ENCODE data around the gene ADAMTS20.
"Not testable (repeated sequence)": the region's sequence is repeated elsewhere in the genome, so short reads cannot be mapped to it uniquely, and the experiment has no call there.

Gene ADAMTS20, protein sequence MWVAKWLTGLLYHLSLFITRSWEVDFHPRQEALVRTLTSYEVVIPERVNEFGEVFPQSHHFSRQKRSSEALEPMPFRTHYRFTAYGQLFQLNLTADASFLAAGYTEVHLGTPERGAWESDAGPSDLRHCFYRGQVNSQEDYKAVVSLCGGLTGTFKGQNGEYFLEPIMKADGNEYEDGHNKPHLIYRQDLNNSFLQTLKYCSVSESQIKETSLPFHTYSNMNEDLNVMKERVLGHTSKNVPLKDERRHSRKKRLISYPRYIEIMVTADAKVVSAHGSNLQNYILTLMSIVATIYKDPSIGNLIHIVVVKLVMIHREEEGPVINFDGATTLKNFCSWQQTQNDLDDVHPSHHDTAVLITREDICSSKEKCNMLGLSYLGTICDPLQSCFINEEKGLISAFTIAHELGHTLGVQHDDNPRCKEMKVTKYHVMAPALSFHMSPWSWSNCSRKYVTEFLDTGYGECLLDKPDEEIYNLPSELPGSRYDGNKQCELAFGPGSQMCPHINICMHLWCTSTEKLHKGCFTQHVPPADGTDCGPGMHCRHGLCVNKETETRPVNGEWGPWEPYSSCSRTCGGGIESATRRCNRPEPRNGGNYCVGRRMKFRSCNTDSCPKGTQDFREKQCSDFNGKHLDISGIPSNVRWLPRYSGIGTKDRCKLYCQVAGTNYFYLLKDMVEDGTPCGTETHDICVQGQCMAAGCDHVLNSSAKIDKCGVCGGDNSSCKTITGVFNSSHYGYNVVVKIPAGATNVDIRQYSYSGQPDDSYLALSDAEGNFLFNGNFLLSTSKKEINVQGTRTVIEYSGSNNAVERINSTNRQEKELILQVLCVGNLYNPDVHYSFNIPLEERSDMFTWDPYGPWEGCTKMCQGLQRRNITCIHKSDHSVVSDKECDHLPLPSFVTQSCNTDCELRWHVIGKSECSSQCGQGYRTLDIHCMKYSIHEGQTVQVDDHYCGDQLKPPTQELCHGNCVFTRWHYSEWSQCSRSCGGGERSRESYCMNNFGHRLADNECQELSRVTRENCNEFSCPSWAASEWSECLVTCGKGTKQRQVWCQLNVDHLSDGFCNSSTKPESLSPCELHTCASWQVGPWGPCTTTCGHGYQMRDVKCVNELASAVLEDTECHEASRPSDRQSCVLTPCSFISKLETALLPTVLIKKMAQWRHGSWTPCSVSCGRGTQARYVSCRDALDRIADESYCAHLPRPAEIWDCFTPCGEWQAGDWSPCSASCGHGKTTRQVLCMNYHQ (N-terminal part only)

DNA sequence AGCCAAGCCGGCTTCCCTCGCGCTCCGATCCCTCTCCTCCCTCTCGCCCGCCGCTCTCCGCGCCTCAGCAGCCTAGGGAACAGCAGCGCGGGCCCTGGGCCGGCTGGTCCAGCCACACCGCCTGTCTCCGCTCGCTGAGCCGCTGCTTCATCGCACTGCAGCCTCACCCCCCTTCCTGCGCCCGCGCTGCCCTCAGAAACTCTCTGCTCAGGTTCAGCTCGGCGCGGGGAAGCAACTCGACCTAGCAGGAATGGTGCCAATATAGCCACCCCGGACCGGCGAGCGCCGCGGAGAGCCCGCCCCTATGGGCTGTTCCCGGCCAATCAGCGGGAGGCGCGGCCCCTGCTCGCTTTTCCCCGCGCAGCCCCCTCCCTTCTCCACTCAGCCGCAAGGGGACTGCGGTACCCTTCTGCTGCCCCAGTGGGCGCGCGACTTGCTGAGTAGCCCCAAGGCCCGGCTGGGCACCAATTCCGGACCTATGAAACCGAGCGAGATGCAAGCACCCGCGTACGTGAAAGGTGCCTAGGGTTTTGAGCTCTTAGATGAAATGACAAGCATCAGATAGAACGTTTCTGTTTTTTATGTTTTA, at the start of gene ADAMTS20:
TSS of gene ADAMTS20 (minus strand) at position 233 of the 589 bp plus-strand sequence. CDS start 282 bp downstream, outside the sequence.
- no peak for DNase-seq (ENCODE audit: low spot score)

DNA sequence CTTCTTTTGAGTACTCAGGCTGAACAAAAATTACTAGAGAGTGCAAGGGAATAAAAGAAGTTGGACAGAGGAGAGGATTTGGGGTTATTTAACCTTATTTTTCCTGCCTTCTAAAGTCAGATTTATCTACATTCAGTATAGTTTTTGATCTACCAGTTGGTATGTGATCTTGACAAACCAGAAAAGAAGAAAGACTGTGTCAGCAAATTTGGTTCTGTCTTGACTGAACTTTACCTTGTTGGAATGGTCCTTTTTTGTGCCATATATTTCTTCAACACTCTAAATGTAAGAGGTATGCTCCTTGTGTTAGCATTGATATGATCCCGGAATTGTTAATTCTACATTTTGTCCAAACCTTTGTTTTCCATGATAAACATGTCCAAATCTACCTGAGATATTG, 47.7 kb upstream of the ADAMTS20 start:
- no peak for DNase-seq (ENCODE audit: low spot score)

DNA sequence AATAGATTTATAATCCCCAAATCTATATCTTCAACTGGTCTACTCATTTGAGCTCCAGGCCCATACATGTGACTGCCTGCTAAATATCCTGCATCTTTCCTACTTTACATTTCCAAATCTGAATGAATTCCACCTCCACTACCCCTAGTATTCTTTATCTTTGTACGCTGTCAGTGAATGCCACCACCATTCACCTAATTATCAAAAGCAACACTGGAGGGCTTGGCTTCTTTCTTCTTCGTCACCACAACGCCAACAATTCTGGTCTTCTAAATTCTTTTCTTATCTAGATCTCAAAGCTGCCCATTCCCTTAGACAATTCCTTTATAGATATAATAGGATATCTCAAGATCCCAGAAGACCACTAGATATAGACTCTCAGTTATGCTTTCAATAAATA, 47.1 kb upstream of the ADAMTS20 start:
- DNase-seq (ENCODE audit: low spot score) = no peak

DNA sequence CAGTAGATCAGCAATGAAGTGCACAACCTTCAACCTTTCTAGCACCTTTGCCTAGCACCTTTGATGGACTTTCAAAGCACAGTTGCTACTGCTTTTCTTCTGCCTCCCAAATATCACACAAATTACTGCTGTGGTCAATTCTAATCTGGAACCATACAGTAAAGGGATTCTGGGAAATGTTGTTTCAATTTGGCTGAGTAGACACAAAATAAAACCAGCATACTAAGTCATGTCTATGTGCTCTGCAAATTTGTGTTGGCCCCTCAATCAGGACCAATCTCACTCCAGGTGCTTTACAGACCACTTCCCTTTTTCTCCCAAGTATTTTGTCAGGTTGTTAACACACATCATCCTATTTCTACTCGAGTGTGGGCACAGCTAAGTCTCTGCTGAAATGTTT, 38.3 kb upstream of the ADAMTS20 start:
- no peak for DNase-seq (ENCODE audit: low spot score)

DNA sequence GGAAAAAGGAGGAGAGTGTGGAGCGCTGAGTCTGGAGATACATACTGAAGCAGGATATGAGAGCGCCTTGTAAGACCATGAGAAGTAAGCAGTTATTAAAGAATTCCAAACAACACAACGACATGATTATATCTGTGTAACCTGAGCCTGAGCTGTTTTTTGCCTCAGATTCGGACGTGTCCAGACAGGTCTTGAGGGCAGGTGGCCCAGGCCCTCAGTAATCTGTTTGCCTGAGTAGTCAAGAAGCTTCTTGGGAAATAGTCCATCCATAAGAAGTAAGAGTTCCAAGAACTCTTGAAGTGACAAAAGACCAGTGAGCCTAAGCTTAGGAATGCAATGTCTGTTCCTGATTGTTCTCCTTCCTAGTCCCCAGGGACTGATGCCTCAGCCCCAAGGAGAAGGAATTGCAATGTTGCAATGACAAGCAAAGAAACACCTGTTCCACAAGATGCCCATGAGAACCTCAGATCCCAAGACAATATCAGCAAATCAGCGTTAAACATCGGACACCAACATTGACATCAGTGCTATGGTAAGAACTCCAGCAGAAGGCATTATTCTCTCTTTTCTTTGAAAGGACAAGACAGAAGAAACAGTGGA, 34.7 kb upstream of the ADAMTS20 start:
- no peak for DNase-seq (ENCODE audit: low spot score)

DNA sequence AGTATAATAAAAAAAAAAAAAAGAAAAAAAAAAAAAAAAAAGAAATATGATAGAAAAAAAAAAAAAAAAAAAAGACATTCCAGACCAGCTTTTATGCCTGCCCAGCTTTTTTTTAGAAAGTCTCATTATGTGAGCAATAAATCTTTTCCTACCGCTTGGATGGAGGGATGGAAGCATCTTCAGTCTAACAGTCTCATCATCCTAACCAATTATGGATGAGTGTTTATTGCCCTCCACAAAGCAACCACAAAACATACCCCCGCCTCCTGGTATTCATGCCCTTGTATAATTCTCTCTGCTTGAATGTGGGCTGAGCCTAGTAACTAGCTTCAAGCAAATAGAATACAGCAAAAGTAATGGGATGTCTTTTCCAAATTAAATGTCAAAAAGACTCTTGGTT, 33.7 kb upstream of the ADAMTS20 start:
- DNase-seq (ENCODE audit: low spot score) = no peak

DNA sequence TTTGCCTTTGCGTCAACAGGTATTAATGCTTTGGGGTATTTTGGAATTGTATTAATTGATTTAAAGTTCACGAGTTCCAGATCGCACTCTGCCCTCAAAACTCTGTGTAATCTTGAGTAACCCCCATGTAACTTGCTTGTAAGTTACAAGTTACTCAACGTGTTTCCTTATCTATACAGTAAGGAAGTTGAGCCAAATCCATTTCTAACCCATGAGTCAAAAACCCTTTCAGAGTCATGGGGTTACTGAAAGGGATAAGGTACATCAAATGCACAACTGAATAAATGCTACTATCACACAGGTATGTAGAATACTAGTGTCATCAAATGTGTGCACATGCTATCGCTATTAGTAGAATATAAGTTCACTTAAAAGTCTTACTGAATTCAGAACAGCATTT, 28.6 kb upstream of the ADAMTS20 start:
- no peak for DNase-seq (ENCODE audit: low spot score)

DNA sequence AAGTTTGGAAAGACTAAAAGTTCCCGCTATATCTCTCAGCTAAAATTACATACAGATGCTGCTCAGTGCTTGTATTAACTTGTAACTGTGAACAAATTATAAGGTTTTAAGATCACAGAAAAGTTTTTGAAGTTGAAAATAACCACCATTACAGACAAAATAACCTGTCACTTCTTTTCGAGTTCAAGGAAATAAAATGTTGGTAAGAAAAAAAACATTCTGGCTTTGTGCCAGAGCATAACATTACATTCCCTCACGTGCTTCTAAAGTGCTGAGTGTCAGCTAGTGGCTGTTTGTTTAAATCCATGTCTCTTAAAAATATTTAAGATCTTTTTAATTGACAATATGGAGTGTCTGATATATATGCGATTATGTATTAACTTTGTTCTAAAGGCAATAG, 27.2 kb upstream of the ADAMTS20 start:
- no peak for DNase-seq (ENCODE audit: low spot score)

DNA sequence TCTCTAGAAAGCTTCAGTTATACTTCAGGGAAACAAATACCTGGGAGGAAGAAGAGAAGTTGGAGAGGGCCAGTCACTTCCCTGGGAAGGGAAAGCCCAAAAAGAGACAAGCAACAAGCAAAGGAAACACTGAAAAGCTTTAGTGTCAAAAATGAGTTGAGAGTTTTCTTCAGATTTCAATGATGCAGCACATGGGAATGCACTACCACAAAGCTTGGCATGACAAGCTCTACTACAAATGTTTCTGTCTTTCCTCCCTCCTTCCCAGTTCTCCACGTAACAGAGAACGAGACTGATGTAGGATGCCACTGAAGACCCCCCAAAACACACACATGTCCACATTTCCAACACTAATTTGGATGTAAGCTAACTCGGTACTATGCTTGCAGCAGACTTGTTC, 26.8 kb upstream of the ADAMTS20 start:
- DNase-seq (ENCODE audit: low spot score) = no peak

DNA sequence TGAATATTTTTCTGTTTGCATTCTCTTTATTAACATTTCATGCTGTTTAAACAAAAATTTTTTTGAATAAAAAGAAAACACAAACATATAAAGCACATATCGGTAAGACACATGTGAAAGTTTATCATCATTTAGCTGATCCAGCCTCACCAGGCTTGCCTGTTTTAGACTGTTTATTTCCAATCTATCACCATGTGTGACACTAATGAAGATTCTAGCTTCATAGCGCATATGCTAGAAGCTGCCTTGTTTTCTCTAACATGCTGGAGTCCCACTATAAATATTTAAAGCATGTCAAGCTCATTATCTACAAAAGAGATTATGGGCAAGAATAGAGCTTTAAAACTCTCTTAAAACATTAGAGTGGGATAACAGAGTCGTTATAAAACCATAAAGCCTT, 25.4 kb upstream of the ADAMTS20 start:
- DNase-seq (ENCODE audit: low spot score) = no peak

DNA sequence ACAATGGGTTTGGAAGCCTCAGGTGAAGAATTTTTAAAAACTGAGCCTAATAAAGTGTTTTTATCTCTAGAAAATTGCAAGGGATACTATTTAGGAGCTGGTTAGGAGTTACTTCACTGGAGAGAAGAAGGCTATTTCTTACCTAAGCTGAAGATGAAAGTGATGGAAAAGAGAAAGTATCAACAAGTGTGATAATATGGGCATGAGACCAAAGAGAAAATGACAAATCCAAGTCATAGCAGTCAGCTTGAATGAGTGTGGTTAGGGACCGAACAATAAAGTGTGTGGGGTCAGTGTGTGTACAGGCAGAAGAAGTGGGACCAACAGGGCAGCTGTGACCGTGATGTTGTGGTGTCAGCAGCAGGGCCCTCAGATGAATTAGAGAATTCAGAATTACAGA, 24.2 kb upstream of the ADAMTS20 start:
- DNase-seq (ENCODE audit: low spot score) = no peak

DNA sequence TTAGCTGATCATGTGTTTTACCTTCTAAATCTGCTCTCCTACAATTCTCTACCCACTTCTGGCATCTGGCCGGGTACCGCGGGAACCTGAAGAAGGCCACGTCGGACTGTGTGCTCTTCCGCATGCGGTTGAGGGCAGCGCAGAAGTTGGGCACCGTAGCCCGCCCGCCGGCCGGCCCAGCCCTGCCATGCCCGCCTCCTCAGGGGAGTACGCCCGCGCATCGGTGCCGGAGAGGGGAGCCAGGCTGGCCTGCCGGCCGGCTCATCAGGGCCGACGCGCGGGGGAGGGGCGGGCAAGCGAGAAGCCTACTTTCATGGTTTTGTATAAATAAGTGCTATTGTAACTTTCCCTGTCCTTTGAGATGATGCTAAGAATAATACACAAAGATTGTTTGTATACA, 19.9 kb upstream of the ADAMTS20 start:
- DNase-seq (ENCODE audit: low spot score) = no peak

DNA sequence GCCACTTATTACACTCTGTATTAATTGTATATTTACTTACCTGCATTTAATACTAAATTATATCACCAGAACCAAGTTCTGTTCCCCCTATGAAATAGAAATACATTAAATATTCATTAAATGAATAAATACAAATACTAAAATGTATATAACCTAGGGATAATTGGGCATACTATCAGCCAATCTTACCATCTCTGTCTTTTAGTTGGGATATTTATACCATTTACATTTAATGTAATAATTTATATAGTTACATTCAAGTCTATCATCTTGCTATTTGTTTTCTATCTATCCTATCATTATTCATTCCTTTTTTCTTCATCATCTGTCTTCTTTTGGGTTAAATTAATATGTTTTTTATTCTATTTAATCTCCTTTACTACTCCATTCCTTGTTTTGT, 4.1 kb upstream of the ADAMTS20 start:
- DNase-seq (ENCODE audit: low spot score) = no peak

DNA sequence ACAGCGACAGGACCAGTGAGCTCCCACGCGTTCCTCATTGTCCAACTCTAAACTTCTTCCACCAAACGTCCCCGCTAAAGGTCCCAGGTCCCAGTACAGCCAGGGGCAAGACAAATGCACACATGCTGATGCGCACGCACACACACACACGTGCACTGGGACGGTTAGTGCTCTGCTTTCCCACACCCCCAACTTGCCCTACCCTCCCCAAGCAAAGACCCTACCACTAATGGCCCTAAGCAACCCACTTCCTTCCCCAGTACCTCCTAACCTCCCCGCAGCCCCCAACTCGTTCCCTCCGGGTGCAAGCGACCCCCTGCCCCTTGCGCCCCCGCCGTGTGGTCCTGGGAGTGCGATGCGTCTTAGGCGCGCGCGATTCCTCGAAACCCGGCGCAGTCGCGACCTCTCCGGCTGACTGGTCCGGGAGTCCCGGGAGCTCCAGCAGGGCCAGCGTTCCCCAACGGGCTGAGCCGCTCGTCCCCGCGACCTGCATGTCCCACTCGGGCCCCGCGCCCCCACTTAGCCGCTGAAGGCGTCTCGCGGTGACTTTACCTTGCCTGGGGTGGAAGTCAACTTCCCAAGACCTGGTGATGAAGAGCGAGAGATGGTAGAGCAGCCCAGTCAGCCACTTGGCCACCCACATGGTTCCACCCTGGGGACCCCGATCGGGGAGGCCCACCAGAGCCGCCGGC, 578 bp downstream of the ADAMTS20 start:
- DNase-seq (ENCODE audit: low spot score) = no peak

DNA sequence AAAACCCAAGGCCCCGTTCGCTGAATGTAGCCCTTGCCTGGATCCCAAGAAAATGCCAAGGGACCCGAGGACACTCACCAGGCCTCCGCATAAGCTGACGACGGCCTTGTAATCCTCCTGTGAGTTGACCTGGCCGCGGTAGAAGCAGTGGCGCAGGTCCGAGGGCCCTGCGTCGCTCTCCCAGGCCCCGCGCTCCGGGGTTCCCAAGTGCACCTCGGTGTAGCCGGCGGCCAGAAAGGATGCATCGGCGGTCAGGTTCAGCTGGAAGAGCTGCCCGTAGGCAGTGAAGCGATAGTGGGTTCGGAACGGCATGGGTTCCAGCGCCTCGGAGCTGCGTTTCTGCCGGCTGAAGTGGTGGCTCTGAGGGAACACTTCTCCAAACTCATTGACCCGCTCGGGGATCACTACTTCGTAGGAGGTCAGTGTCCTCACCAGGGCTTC, 1.2 kb downstream of the ADAMTS20 start:
- no peak for DNase-seq (ENCODE audit: low spot score)

DNA sequence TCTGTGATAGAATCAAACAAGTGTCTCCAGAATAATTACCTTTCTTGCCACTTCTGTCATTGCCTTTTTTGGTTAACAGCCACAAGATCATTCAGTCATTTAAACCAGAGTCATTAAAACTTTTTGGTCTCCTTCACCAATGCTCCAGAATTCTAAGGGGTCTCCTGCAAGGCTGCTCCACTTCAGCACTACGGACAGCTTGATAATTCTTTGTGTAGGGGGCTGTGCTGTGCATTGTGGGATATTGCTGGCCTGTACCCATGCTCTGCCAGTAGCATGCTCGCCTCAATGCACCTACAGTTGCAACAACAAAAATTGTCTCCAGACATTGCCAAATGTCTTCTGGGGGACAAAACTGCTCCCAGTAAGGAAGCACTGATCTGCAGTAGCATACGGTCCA, 7.3 kb downstream of the ADAMTS20 start:
- DNase-seq (ENCODE audit: low spot score) = no peak

DNA sequence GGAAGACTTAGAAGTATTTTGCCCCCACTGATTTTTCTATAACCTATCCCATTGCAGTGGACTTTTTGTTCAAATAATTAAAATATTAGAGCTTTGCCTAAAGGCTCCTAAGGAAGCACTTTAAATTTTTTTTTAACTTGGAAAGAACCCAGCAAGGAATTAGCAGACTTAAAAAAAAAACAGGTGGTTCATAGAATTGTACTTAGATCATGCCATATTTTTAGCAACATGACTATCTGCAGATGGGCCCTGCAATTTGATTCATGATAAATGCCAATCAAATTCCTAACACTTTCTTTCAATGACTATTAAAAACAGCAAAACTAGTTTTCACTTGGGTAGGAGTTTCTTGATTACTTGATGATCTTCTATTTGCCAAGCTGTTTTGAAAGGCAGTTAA, 11.5 kb downstream of the ADAMTS20 start:
- no peak for DNase-seq (ENCODE audit: low spot score)

DNA sequence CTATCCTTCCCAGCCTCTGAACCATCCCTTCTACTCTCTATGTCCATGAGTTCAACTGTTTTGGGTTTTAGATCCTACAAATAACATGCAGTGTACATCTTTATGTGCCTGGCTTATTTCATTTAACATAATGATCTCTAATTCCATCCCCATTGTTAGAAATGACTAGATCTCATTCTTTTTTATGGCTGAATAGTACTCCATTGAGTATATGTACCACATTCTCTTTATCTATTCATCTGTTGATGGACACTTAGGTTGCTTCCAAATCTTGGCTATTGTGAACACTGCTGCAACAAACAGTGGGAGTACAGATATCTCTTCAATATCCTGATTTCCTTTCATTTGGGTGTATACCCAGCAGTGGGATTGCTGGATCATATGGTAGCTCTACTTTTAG, 14.3 kb downstream of the ADAMTS20 start:
- not testable (repeated sequence) for DNase-seq (ENCODE audit: low spot score)

DNA sequence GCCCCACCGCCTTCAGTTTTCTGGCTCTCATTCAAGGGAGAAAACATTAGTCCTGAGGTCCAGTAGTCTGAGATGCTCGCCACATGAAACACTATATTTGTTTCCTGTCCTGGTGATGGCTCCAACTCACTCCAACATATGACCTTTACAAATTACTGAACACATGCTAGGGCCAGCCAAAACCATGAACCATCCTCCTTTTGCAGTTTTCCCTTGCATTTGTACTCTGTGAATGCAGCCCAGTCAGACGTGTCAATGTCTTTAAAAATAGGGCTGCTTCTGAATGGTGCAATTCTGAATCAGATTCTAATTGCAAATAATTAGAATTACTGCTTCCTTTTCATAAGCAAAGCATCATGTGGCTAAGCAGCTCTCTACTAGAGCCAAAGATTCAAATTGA, 36.0 kb downstream of the ADAMTS20 start:
- no peak for DNase-seq (ENCODE audit: low spot score)

DNA sequence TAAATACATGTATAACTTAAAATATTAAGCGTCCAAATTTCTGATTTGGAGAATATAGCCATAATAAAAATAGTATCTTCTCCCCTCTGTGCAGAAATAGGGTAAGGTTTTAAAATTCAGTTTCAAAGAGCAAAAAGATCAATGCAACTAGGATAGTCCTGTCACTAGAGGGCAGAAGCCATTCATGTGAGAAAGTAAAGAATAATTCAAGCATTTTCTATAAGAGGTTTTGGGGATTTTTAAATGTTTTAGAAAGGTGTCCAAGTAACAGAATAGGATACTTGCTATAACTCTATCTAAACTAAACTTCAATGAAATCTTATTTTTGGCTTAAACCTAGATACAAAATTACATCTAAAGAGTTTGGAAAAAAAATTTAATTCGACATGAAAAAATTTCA, 50.3 kb downstream of the ADAMTS20 start:
- DNase-seq (ENCODE audit: low spot score) = no peak

DNA sequence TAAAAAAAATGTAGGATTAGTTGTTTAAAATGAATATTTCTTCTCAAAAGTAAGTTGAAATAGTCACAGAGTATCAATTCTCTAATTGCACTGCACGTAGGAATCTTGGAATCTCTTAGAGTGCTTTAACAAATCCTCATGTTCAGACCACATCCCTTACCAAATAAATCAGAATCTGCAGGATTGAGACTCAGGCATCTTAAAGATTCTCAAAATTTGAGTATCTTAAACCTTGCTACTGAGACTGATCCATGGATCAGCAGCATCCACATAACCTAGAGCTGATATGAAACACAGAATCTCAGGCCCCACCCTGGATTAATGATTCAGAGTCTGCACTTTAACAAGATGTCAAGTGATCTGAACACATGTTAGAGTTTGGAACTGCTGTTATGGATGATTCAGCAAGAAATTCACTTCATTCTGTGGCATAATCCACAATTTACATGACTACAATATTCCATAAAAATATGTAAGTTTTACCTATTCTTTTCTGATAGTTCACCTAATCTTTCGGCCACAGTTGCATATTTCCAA, 58.7 kb downstream of the ADAMTS20 start:
- no peak for DNase-seq (ENCODE audit: low spot score)
